Measurements from ENCODE around the gene PRKAR1A. TPM values are rescaled to one million over a fixed set of nuclear protein-coding genes. Genes with fewer than 3 reads are reported as not detected.

PRKAR1A gene
- total RNA-seq, 4 donors from 2014 or later: 267 to 390 (median 347) TPM

- 48 to 74% methylated on average over 5 of the region's 5 CpGs for WGBS, 2 donors (ENCODE audit: low coverage in 1 of 2)
- Histone ChIP-seq H3K9me3 (peaks cover 0 to 12% (median 0%) of the 10 kb centered on the region in 3 donors), H3K36me3 (no peaks in the 10 kb centered on the region), H3K27me3 (peaks cover 5% of the 10 kb centered on the region), H3K27ac (no peak overlapping the region), H3K4me1 (peaks cover 0 to 5% (median 0%) of the 10 kb centered on the region in 3 donors), H3K4me3 (no peak overlapping the region)
- no peak for TF ChIP-seq CTCF (IDR thresholded peaks at IDR 0.05)
- no peak for TF ChIP-seq EP300 (IDR thresholded peaks at IDR 0.05)
- TF ChIP-seq POLR2AphosphoS5 (IDR thresholded peaks at IDR 0.05): no peak
- TF ChIP-seq POLR2A (IDR thresholded peaks at IDR 0.05): no peak
- ATAC-seq: no peak
Measured at GRCh38 chr17:68584581-68585303, 72.5 kb downstream of the PRKAR1A start.

DNA sequence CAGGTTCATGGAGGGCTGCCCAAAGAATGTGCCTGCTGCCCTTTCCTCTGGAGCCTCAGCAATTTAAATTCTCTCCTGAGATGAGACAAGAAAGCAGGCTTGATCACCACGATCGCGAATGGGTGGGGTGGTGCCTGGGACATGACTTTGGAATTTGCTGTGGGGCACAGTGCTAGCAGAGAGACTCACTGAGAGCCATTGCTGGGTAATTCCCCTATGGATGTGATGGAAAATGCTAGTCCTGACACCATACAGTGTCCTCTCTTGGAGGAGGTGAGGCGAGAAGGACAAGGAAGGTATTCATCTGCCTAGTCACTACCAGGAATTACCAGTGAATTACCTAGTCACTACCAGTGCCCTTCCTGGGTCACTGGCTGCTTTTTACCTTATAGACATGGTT lies 73.4 kb downstream of the PRKAR1A start:
- no peak for ATAC-seq
- Histone ChIP-seq H3K36me3 (no peaks in the 10 kb centered on the region), H3K4me1 (no peaks in the 10 kb centered on the region), H3K9me3 (peaks cover 0 to 12% (median 0%) of the 10 kb centered on the region in 3 donors), H3K27me3 (peaks cover 5% of the 10 kb centered on the region), H3K27ac (no peak overlapping the region), H3K4me3 (no peak overlapping the region)
- TF ChIP-seq EP300 (IDR thresholded peaks at IDR 0.05) (no peak), POLR2AphosphoS5 (IDR thresholded peaks at IDR 0.05) (no peak), POLR2A (IDR thresholded peaks at IDR 0.05) (no peak), CTCF (IDR thresholded peaks at IDR 0.05) (no peak)
- WGBS, 2 donors (ENCODE audit: low coverage in 1 of 2): 68% methylated on average over 4 of the region's 4 CpGs; no CpG with 5 or more reads in 1 of the 2 donors

GRCh38 chr17:68587026-68587425 lies 74.8 kb downstream of the PRKAR1A start:
- no peak for ATAC-seq
- TF ChIP-seq CTCF (IDR thresholded peaks at IDR 0.05) (no peak), EP300 (IDR thresholded peaks at IDR 0.05) (no peak), POLR2A (IDR thresholded peaks at IDR 0.05) (no peak)

GRCh38 chr17:68587847-68588246 lies 75.6 kb downstream of the PRKAR1A start:
- Histone ChIP-seq H3K9me3 (peaks cover 0 to 12% (median 0%) of the 10 kb centered on the region in 3 donors), H3K27me3 (peaks cover 5% of the 10 kb centered on the region), H3K4me1 (no peaks in the 10 kb centered on the region), H3K36me3 (no peaks in the 10 kb centered on the region), H3K27ac (no peak overlapping the region), H3K4me3 (no peak overlapping the region)
- WGBS, 2 donors (ENCODE audit: low coverage in 1 of 2): 84 to 91% methylated on average over 1 to 2 of the region's 2 CpGs
- ATAC-seq: no peak
- TF ChIP-seq EP300 (IDR thresholded peaks at IDR 0.05): no peak
- TF ChIP-seq POLR2AphosphoS5 (IDR thresholded peaks at IDR 0.05): no peak
- no peak for TF ChIP-seq POLR2A (IDR thresholded peaks at IDR 0.05)
- no peak for TF ChIP-seq CTCF (IDR thresholded peaks at IDR 0.05)

More at GRCh38 chr17:68587026-68587425, 74.8 kb downstream of the PRKAR1A start:
- H3K4me1 ChIP-seq: no peaks in the 10 kb centered on the region
- H3K27me3 ChIP-seq: peaks cover 5% of the 10 kb centered on the region
- no peak overlapping the region for H3K27ac ChIP-seq
- peaks cover 0 to 12% (median 0%) of the 10 kb centered on the region in 3 donors for H3K9me3 ChIP-seq
- no peaks in the 10 kb centered on the region for H3K36me3 ChIP-seq
- WGBS, 2 donors (ENCODE audit: low coverage in 1 of 2): 92% methylated on average over 2 of the region's 5 CpGs; no CpG with 5 or more reads in 1 of the 2 donors
- H3K4me3 ChIP-seq: no peak overlapping the region

DNA sequence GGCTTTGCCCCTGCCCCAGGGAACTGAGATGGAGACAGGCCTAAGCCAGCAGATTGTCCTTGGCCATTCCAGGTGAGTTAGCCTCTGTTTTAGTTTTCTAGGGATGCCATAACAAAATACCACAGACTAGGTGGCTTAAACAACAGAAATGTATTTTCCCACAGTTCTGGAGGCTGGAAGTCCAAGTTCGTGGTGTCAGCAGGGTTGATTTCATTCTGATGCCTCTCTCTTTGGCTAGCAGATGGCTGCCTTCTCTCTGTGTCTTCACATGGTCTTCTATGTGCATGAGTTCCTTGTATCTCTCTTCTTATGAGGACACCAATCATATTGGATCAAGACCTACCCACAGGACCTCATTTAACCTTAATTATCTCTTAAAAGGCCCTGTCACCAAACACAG lies 76.1 kb downstream of the PRKAR1A start:
- Histone ChIP-seq H3K36me3 (no peaks in the 10 kb centered on the region), H3K4me1 (peaks cover 0 to under 1% (median 0%) of the 10 kb centered on the region in 3 donors), H3K27me3 (peaks cover 9% of the 10 kb centered on the region), H3K27ac (no peak overlapping the region), H3K9me3 (peaks cover 0 to 12% (median 0%) of the 10 kb centered on the region in 3 donors), H3K4me3 (no peak overlapping the region)
- no peak for ATAC-seq
- WGBS, 2 donors (ENCODE audit: low coverage in 1 of 2): 67 to 70% methylated on average over 1 of the region's 1 CpG
- no peak for TF ChIP-seq POLR2AphosphoS5 (IDR thresholded peaks at IDR 0.05)
- no peak for TF ChIP-seq CTCF (IDR thresholded peaks at IDR 0.05)
- TF ChIP-seq POLR2A (IDR thresholded peaks at IDR 0.05): no peak
- no peak for TF ChIP-seq EP300 (IDR thresholded peaks at IDR 0.05)

All from gastroesophageal sphincter (tissue), 4 donors.